ENCODE data around the gene PRSS16.
"Not testable (repeated sequence)": the region's sequence is repeated elsewhere in the genome, so short reads cannot be mapped to it uniquely, and the experiment has no call there.

The PRSS16 gene

GRCh38 chr6:27255866-27256265 is 8.4 kb downstream of the PRSS16 start:
- Histone ChIP-seq H3K9me3 (no peaks in the 10 kb centered on the region), H3K4me1 (0 out of 2 replicates have a peak, but pooled peaks cover 3% of the 10 kb centered on the region), H3K27me3 (ENCODE audit: low read depth) (no peaks in the 10 kb centered on the region), H3K4me3 (no peak overlapping the region), H3K36me3 (replicated peaks) (no peaks in the 10 kb centered on the region)
- in situ Hi-C loops (cut with MboI; ENCODE audit: low sequenced_read_pairs) = no loop called here
- no peak for DNase-seq (ENCODE audit: low spot score in 2 of 2)

GRCh38 chr6:27260369-27260768 is 12.9 kb downstream of the PRSS16 start:
- no peaks in the 10 kb centered on the region for H3K9me3 ChIP-seq
- H3K4me3 ChIP-seq = no peak overlapping the region
- DNase-seq (ENCODE audit: low spot score in 2 of 2) = no peak
- no peaks in the 10 kb centered on the region for H3K4me1 ChIP-seq
- in situ Hi-C loops (cut with MboI; ENCODE audit: low sequenced_read_pairs) = no loop called here
- H3K27me3 ChIP-seq (ENCODE audit: low read depth) = no peaks in the 10 kb centered on the region
- no peaks in the 10 kb centered on the region for H3K36me3 ChIP-seq (replicated peaks)

- Histone ChIP-seq H3K9me3 (no peaks in the 10 kb centered on the region), H3K36me3 (replicated peaks) (no peaks in the 10 kb centered on the region), H3K4me3 (no peak overlapping the region), H3K27me3 (ENCODE audit: low read depth) (no peaks in the 10 kb centered on the region), H3K4me1 (no peaks in the 10 kb centered on the region)
- in situ Hi-C loops (cut with MboI; ENCODE audit: low sequenced_read_pairs) = no loop called here
- DNase-seq (ENCODE audit: low spot score in 2 of 2) = no peak
Observed at GRCh38 chr6:27260836-27261375, 13.4 kb downstream of the PRSS16 start.

DNA sequence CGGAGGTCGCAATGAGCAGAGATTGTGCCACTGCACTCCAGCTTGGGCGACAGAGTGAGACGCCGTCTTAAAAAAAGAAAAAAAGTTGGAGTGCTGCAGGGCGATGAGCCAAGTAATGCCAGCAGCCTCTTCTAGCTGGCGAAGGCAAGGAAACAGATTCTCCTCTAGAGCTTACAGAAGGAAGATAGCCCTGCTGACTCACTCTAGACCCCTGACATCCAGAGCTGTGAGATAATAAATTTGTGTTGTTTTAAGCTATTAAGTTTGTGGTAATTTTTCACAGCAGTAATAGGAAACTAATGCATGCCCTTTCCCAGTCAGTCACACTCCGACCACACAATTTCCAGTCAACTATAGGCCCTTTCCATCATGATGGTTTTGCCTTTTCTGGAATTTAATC is 16.4 kb downstream of the PRSS16 start:
- H3K27me3 ChIP-seq (ENCODE audit: low read depth) = no peaks in the 10 kb centered on the region
- DNase-seq (ENCODE audit: low spot score in 2 of 2) = no peak
- in situ Hi-C loops (cut with MboI; ENCODE audit: low sequenced_read_pairs) = no loop called here
- H3K4me1 ChIP-seq = no peaks in the 10 kb centered on the region
- no peaks in the 10 kb centered on the region for H3K9me3 ChIP-seq
- no peaks in the 10 kb centered on the region for H3K36me3 ChIP-seq (replicated peaks)
- H3K4me3 ChIP-seq = no peak overlapping the region

- in situ Hi-C loops (cut with MboI; ENCODE audit: low sequenced_read_pairs); H3K4me1 ChIP-seq; H3K9me3 ChIP-seq; H3K27me3 ChIP-seq (ENCODE audit: low read depth); H3K36me3 ChIP-seq (replicated peaks); DNase-seq (ENCODE audit: low spot score in 2 of 2); H3K4me3 ChIP-seq: not testable (repeated sequence)
Observed at GRCh38 chr6:27267003-27267402, 19.5 kb downstream of the PRSS16 start.

DNA sequence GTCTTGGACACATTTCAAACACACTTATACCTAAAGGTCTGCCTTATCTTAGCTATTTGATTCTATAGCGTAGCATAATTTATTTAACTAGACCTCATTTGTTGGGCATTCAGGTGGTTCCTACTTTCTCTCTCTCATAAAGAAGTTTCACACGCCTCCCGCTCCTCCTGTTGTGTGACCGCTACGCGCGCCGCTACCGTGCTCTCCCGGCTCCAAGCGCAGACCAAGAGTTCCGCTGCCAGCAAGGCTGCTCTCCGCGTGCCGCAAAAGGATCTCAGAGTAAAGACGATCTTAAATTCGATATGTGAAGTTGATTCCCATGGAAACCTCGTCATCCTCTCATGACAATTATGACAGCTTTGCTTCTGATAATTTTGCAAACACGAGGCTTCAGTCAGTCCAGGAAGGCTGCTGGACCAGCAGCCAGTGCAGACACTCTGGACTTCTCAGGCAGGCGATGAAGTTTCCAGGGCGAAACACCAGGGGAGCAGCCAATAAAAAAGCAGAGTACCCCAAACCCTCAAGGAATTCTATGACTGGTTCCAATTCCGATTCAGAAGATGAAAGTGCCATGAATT is 20.4 kb downstream of the PRSS16 start:
- in situ Hi-C loops (cut with MboI; ENCODE audit: low sequenced_read_pairs) = no loop called here
- Histone ChIP-seq H3K4me3 (no peak overlapping the region), H3K27me3 (ENCODE audit: low read depth) (no peaks in the 10 kb centered on the region), H3K36me3 (replicated peaks) (no peaks in the 10 kb centered on the region), H3K4me1 (no peaks in the 10 kb centered on the region), H3K9me3 (no peaks in the 10 kb centered on the region)
- no peak for DNase-seq (ENCODE audit: low spot score in 2 of 2)

DNA sequence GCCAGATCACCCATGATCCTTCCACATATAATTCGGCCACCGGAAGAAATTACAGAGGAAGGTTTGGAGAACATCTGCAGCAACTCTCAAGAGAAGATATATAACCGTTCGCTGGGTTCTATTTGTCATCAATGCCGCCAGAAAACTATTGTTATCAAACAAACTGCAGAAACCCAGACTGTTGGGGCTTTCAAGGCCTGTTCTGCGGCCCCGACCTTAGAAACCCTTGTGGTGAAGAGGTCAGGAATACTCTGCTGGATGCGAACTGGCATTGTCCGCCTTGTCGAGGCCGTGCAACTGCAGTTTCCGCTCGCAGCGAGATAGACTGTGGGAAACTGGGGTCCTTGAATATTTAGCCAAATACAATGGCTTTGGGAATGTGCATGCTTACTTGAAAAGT is 21.3 kb downstream of the PRSS16 start:
- H3K27me3 ChIP-seq (ENCODE audit: low read depth) = no peaks in the 10 kb centered on the region
- DNase-seq (ENCODE audit: low spot score in 2 of 2) = no peak
- H3K4me3 ChIP-seq = no peak overlapping the region
- H3K36me3 ChIP-seq (replicated peaks) = no peaks in the 10 kb centered on the region
- H3K9me3 ChIP-seq = no peaks in the 10 kb centered on the region
- in situ Hi-C loops (cut with MboI; ENCODE audit: low sequenced_read_pairs) = no loop called here
- no peaks in the 10 kb centered on the region for H3K4me1 ChIP-seq

DNA sequence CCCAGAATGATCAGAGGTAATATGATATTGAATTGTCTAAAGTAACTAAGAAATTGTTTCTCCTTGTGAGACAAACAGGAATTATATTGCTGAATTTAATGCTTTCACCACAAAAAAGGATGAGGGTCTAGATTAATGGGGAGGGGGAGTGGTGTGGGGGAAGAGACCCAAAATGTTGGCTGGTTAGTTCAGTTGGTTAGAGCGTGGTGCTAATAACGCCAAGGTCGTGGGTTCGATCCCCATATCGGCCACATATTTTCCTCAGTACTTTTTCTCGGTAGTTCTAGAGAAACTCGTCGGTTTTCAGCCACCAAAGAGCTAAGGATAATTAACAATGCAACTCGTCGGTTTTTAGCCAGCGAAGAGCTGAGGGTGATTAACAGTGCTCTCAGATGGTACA is 26.3 kb downstream of the PRSS16 start:
- in situ Hi-C loops (cut with MboI; ENCODE audit: low sequenced_read_pairs) = no loop called here
- H3K27me3 ChIP-seq (ENCODE audit: low read depth) = no peaks in the 10 kb centered on the region
- no peaks in the 10 kb centered on the region for H3K9me3 ChIP-seq
- no peak for DNase-seq (ENCODE audit: low spot score in 2 of 2)
- H3K4me1 ChIP-seq = no peaks in the 10 kb centered on the region
- no peaks in the 10 kb centered on the region for H3K36me3 ChIP-seq (replicated peaks)
- no peak overlapping the region for H3K4me3 ChIP-seq

DNA sequence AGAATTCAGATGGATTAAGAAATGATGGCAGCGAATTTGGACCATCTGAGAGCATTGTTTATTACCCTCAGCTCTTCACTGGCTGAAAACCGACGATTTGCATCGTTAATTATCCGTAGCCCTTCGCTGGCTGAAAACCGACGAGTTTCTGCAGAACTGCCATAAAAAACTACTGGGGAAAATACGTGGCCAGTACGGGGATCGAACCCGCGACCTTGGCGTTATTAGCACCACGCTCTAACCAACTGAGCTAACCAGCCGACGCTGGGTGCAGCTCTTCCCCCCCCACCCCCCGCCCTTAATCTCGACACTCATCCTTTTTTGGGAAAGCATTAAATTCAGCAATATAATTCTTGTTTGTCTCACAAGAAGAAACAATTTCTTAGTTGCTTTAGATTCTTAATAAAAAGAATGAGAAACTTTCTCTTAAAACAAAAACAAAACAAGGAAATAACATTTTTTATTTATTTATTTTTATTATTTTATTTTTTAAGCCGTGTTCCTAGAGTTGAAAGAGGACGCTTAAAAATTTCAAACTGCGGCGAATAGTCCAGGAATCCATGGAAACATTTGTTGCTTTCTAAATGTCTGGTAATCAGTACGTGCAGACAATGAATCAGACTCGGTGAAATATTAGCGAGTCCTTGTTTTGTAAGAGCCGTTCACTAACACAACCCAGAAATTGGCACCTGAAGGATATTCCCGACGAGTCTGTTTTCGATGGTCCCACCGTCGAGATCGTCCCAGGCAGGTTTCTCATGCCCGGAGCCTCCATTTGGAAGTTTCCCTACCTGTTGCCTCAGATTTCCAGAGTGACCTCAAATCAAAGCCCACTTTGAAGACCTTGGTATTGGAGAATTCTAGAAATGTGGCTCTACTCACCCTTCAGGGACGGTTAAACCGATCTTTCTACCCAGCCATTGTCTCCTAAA is 27.8 kb downstream of the PRSS16 start:
- Histone ChIP-seq H3K9me3 (no peaks in the 10 kb centered on the region), H3K27me3 (ENCODE audit: low read depth) (no peaks in the 10 kb centered on the region), H3K4me3 (peak overlapping the region; percentile 7; the same call in 1 of the 2 replicates), H3K4me1 (no peaks in the 10 kb centered on the region), H3K36me3 (replicated peaks) (no peaks in the 10 kb centered on the region)
- DNase-seq (ENCODE audit: low spot score in 2 of 2) = peak in 1 of 2 experiments; percentile 45
- in situ Hi-C loops (cut with MboI; ENCODE audit: low sequenced_read_pairs) = no loop called here

GRCh38 chr6:27279513-27280063 is 32.1 kb downstream of the PRSS16 start:
- no peaks in the 10 kb centered on the region for H3K9me3 ChIP-seq

DNA sequence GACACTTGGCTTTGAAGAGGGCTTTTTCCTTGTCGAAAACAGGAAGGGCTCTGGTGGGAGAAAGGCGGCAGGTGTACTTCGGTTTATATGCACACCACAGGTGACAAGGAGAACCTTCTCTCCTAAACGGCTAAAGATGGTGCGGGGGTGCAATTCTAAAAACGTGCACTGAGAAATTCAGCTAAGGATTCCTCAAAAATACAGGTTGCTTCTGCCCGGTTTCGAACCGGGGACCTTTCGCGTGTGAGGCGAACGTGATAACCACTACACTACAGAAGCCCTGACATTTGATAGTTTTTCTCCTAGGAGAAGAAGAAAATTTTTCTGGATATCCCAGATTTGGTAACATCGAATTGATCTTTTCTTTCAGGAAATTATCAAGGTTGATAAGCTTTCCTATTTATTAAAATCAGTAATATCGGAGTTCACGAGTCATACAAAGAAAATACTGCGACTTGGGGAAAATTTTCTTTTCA is 32.6 kb downstream of the PRSS16 start:
- DNase-seq (ENCODE audit: low spot score in 2 of 2) = peak; percentile 49 to 76
- Histone ChIP-seq H3K36me3 (replicated peaks) (no peaks in the 10 kb centered on the region), H3K27me3 (ENCODE audit: low read depth) (no peaks in the 10 kb centered on the region), H3K4me3 (peak overlapping the region; percentile 41), H3K4me1 (peaks cover 4% of the 10 kb centered on the region; the same call in 1 of the 2 replicates), H3K9me3 (no peaks in the 10 kb centered on the region)
- in situ Hi-C loops (cut with MboI; ENCODE audit: low sequenced_read_pairs) = no loop called here

More at GRCh38 chr6:27279513-27280063, 32.1 kb downstream of the PRSS16 start:
- no peak for DNase-seq (ENCODE audit: low spot score in 2 of 2)
- Histone ChIP-seq H3K4me3 (peak overlapping the region; percentile 41), H3K27me3 (ENCODE audit: low read depth) (no peaks in the 10 kb centered on the region), H3K36me3 (replicated peaks) (no peaks in the 10 kb centered on the region), H3K4me1 (peaks cover 1% of the 10 kb centered on the region; the same call in 1 of the 2 replicates)
- in situ Hi-C loops (cut with MboI; ENCODE audit: low sequenced_read_pairs) = no loop called here

- Histone ChIP-seq H3K4me3 (peak overlapping the region; percentile 41), H3K27me3 (ENCODE audit: low read depth) (no peaks in the 10 kb centered on the region), H3K36me3 (replicated peaks) (no peaks in the 10 kb centered on the region), H3K4me1 (peaks cover 4% of the 10 kb centered on the region; the same call in 1 of the 2 replicates), H3K9me3 (no peaks in the 10 kb centered on the region)
- DNase-seq (ENCODE audit: low spot score in 2 of 2) = peak; percentile 62 to 69
- in situ Hi-C loops (cut with MboI; ENCODE audit: low sequenced_read_pairs) = no loop called here
Observed at GRCh38 chr6:27280540-27281000, 33.1 kb downstream of the PRSS16 start.

DNA sequence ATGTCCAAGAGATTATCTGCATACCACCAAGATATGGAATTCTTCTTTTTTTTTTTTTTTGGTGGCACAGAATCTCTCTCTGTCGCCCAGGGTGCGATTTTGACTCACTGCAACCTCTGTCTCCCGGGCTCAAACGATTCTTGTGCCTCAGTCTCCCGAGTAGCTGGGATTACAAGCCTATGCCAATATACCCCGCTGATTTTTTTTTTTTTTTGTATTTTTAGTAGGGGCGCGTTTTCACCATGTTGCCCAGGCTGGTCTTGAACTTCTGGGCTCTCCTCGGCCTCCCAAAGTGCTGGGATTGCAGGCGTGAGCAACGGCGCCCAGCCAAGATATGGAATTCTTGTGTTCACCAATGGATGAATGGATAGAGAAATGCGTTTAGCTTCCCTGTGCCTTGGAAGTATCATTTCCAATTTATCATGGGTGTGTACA is 33.6 kb downstream of the PRSS16 start:
- Histone ChIP-seq H3K4me3 (peak overlapping the region; percentile 41), H3K27me3 (ENCODE audit: low read depth) (no peaks in the 10 kb centered on the region), H3K4me1 (peaks cover 4% of the 10 kb centered on the region; the same call in 1 of the 2 replicates), H3K36me3 (replicated peaks) (no peaks in the 10 kb centered on the region), H3K9me3 (no peaks in the 10 kb centered on the region)
- DNase-seq (ENCODE audit: low spot score in 2 of 2) = peak; percentile 46 to 66
- in situ Hi-C loops (cut with MboI; ENCODE audit: low sequenced_read_pairs) = no loop called here
